Stimulated activated CD4-positive, alpha-beta T cell treated with anti-CD3 and anti-CD28 coated beads, Interleukin-15, amount 100 ng/mL, for 1 hour (primary cell): ENCODE measurements around the gene HSF5.

Source experiments
- DNase-seq, 2 donors: peaks; one replicate each; pipeline ENCODE4 v3.0.0-alpha.2; 2020; ENCODE audit warnings: low read depth in 1 of 2, low spot score in 1 of 2

HSF5 gene

DNA sequence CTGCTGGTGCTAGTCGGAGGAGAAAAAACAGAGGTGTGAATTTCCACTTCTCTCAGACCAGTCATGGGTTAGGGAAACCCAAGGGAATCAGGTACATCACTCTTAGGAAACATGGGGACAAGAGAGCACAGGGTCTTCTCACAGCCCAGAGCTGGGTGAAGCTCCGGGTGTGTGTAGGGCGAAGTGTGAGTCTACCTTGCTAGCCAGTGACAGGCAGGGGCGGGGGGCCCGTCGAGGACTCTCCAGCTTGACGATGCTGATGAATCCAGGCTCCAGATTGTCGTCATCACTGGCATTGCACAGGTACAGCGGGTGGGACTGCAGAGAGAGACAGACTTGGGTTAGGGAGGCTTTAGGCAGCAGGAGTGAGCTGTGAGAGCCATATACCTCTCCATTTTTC is 117.5 kb downstream of the HSF5 start:
- DNase-seq: no peak

DNA sequence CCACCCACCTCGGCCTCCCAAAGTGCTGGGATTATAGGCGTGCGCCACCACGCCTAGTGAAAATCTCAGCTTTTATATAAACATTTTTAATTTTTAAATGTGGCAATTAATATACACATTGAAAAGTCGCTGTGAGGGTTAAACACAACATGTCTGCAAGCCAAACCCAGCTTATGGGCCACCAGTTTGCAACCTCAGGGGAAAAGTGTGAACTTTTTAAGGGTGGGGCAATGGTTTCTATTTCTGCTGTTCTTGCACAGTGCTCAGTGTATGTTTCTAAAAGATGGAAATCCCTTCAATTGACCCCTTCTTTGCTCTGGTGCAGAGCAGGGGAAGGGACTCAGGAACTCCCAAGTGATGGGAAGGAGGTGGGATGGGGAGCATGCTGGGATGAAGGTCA is 117.9 kb downstream of the HSF5 start:
- DNase-seq: no peak
